Spleen (tissue), 11 donors: ENCODE results near the gene THBS1. TPM values are rescaled to one million over a fixed set of nuclear protein-coding genes. Genes with fewer than 3 reads are reported as not detected.

Source experiments
- DNase-seq: peaks from one replicate; pipeline ENCODE4 v3.0.0-alpha.2; 2020
- H3K27ac ChIP-seq, 8 donors: fragments of 200-600 bp; sonication (generic) in 7 of 8; 1 replicate in 4 of 8; 2 replicates in 4 of 8; pipeline versions ENCODE4 v1.5.0 to v1.8.0; 2016 to 2021; ENCODE audit warnings: inconsistent platforms in 4 of 8, mild to moderate bottlenecking in 4 of 8, moderate library complexity in 1 of 8
- H3K27me3 ChIP-seq, 7 donors: fragments of 200-600 bp; sonication (generic) in 6 of 7; replicated peaks in 1 of 7; 1 replicate in 4 of 7; 2 replicates in 3 of 7; pipeline versions ENCODE4 v1.5.0 to v1.8.0; 2016 to 2021; ENCODE audit warnings: inconsistent platforms in 3 of 7, mild to moderate bottlenecking in 1 of 7
- H3K36me3 ChIP-seq, 6 donors: fragments of 200-600 bp; sonication (generic) in 5 of 6; 1 replicate in 4 of 6; 2 replicates in 2 of 6; pipeline versions ENCODE4 v1.5.0 to v1.8.0; 2016 to 2021; ENCODE audit warnings: inconsistent platforms in 2 of 6
- H3K4me1 ChIP-seq, 6 donors: fragments of 200-600 bp; sonication (generic) in 5 of 6; 1 replicate in 3 of 6; 2 replicates in 3 of 6; pipeline versions ENCODE4 v1.5.0 to v1.8.0; 2016 to 2021; ENCODE audit warnings: inconsistent platforms in 3 of 6
- H3K4me3 ChIP-seq, 8 donors: fragments of 200-600 bp; sonication (generic) in 7 of 8; 1 replicate in 4 of 8; 2 replicates in 4 of 8; pipeline versions ENCODE4 v1.5.0 to v1.8.0; 2016 to 2021; ENCODE audit warnings: inconsistent platforms in 4 of 8, mild to moderate bottlenecking in 4 of 8, moderate library complexity in 2 of 8
- H3K9me3 ChIP-seq, 8 donors: fragments of 200-600 bp; sonication (generic) in 7 of 8; 1 replicate in 4 of 8; 2 replicates in 4 of 8; pipeline versions ENCODE4 v1.5.0 to v1.8.0; 2016 to 2021; ENCODE audit warnings: inconsistent platforms in 4 of 8
- CTCF ChIP-seq, 11 experiments: fragments of 200-600 bp in 7 of 11; fragments of 450-650 bp in 4 of 11; sonication (generic) in 4 of 11; IDR thresholded peaks in 8 of 11; conservative IDR thresholded peaks in 3 of 11; 1 replicate in 7 of 11; 2 replicates in 4 of 11; pipeline versions ENCODE4 v1.4.0 to v1.8.0; 2016 to 2021; ENCODE audit warnings: antibody characterized with exemption in 11 of 11, inconsistent platforms in 4 of 11, mild to moderate bottlenecking in 1 of 11
- POLR2A ChIP-seq, 3 donors: fragments of 450-650 bp; IDR thresholded peaks; one replicate each; pipeline ENCODE4 v1.5.1; 2017; ENCODE audit warnings: antibody characterized with exemption in 3 of 3, mild to moderate bottlenecking in 1 of 3
- POLR2AphosphoS5 ChIP-seq, 3 donors: sonication (generic); formaldehyde crosslinking; IDR thresholded peaks; one replicate each; pipeline ENCODE4 v1.5.1; 2017; ENCODE audit warnings: antibody characterized with exemption in 3 of 3
- WGBS, 5 donors: extraction: QIAGEN DNeasy Blood & Tissue Kit in 3 of 5; methylation state at CpG; one replicate each; pipeline versions ENCODE4 v1.1.5 to v1.1.7; 2013 to 2018; 5-methylcytosine and 5-hydroxymethylcytosine counted together
- intact Hi-C: fragments of 100-400 bp; cut with DNase I; formaldehyde crosslinking; loops from one replicate; pipeline ENCODE4 v1.15.0; 2023; ENCODE audit warnings: low total_unique reads
- polyA plus RNA-seq, 3 donors: library from polyadenylated mRNA; stranded (reverse); fragments of 200-250 nt; gene quantifications; one replicate each; pipeline ENCODE4 v1.2.1, GENCODE V29; 2013
- total RNA-seq, 7 donors: library from RNA; depleted of rRNA in 3 of 7; stranded (reverse); fragments of >200 nt in 3 of 7; fragmentation: NEBNext Ultra II Directional in 4 of 7; extraction: Animal tissue kit (Norgen Biotek cat#: 25700) in 4 of 7; gene quantifications; one replicate each; pipeline versions ENCODE4 v1.1.0 to v1.2.1, GENCODE V29; 2016 to 2021
- donor health status: healthy with polysubstance abuse.
- donor health status: DM: no; HTN: no; CAD: no; lungs with moderate emphysema.
- donor health status: DM: no; HTN: no; CAD: no.
- donor health status: Bipolar disorder and iron deficiency.
- donor health status: healthy.
- donor health status: DM: no; HTN: no; CAD: no.
- donor health status: DM: yes; HTN: yes; CAD: no.

THBS1 gene
- total and polyA plus RNA-seq, 10 donors: 8.4 to 1,022 (median 271) TPM

- WGBS, 5 donors: 51 to 77% (median 60%) methylated on average over 3 of the region's 3 CpGs
These were observed 22.5 kb upstream of the THBS1 start for GRCh38 chr15:39558421-39558820.

GRCh38 chr15:39564972-39565665 is 15.8 kb upstream of the THBS1 start:
- WGBS, 5 donors: 77 to 88% (median 86%) methylated on average over 4 of the region's 4 CpGs
- H3K4me3 ChIP-seq: no peak overlapping the region
- DNase-seq: no peak
- intact Hi-C loops: no loop called here
- no peak overlapping the region for H3K27ac ChIP-seq
- H3K9me3 ChIP-seq: no peaks in the 10 kb centered on the region
- H3K36me3 ChIP-seq: no peaks in the 10 kb centered on the region
- H3K4me1 ChIP-seq: no peaks in the 10 kb centered on the region
- no peak for TF ChIP-seq POLR2A (IDR thresholded peaks at IDR 0.05)
- no peak for TF ChIP-seq CTCF (IDR thresholded peaks at IDR 0.05 in 8 of 11, conservative IDR thresholded peaks at IDR 0.05 in 3 of 11)
- no peak for TF ChIP-seq POLR2AphosphoS5 (IDR thresholded peaks at IDR 0.05)
- H3K27me3 ChIP-seq: no peaks in the 10 kb centered on the region

More at GRCh38 chr15:39558421-39558820, 22.5 kb upstream of the THBS1 start:
- no peaks in the 10 kb centered on the region for H3K36me3 ChIP-seq
- no peaks in the 10 kb centered on the region for H3K4me1 ChIP-seq
- no peaks in the 10 kb centered on the region for H3K27me3 ChIP-seq
- H3K4me3 ChIP-seq: no peak overlapping the region
- H3K27ac ChIP-seq: no peak overlapping the region
- TF ChIP-seq POLR2A (IDR thresholded peaks at IDR 0.05) (no peak), CTCF (IDR thresholded peaks at IDR 0.05 in 8 of 11, conservative IDR thresholded peaks at IDR 0.05 in 3 of 11) (no peak), POLR2AphosphoS5 (IDR thresholded peaks at IDR 0.05) (no peak)
- intact Hi-C loops: no loop called here
- DNase-seq: no peak
- no peaks in the 10 kb centered on the region for H3K9me3 ChIP-seq

GRCh38 chr15:39565851-39566250 is 15.0 kb upstream of the THBS1 start:
- WGBS, 5 donors: 88 to 100% (median 97%) methylated on average over 2 of the region's 2 CpGs
- Histone ChIP-seq H3K9me3 (no peaks in the 10 kb centered on the region), H3K4me1 (no peaks in the 10 kb centered on the region), H3K27ac (no peak overlapping the region), H3K27me3 (no peaks in the 10 kb centered on the region), H3K4me3 (no peak overlapping the region), H3K36me3 (no peaks in the 10 kb centered on the region)
- intact Hi-C loops: no loop called here
- DNase-seq: no peak
- no peak for TF ChIP-seq CTCF (IDR thresholded peaks at IDR 0.05 in 8 of 11, conservative IDR thresholded peaks at IDR 0.05 in 3 of 11)

- no peak overlapping the region for H3K4me3 ChIP-seq
- no peaks in the 10 kb centered on the region for H3K36me3 ChIP-seq
- TF ChIP-seq POLR2A (IDR thresholded peaks at IDR 0.05): no peak
- TF ChIP-seq CTCF (IDR thresholded peaks at IDR 0.05 in 8 of 11, conservative IDR thresholded peaks at IDR 0.05 in 3 of 11): no peak
- no peak for TF ChIP-seq POLR2AphosphoS5 (IDR thresholded peaks at IDR 0.05)
- no peak overlapping the region for H3K27ac ChIP-seq
- DNase-seq: no peak
- no peaks in the 10 kb centered on the region for H3K9me3 ChIP-seq
- intact Hi-C loops: loop anchor here (10.0 kb wide), 1 partner anchor 758 kb away; no protein-coding TSS in a partner anchor
- WGBS, 5 donors: 81 to 96% (median 93%) methylated on average over 2 of the region's 2 CpGs
- H3K27me3 ChIP-seq: peaks cover 0 to 46% (median 0%) of the 10 kb centered on the region in 7 donors
- peaks cover 0 to 6% (median 0%) of the 10 kb centered on the region in 6 donors for H3K4me1 ChIP-seq
These were observed 7.6 kb upstream of the THBS1 start for GRCh38 chr15:39573287-39573686.
